Urothelium cell line (cell line): ENCODE data around the gene ZNF497.
"Not testable (repeated sequence)": the region's sequence is repeated elsewhere in the genome, so short reads cannot be mapped to it uniquely, and the experiment has no call there.

ENCODE experiments used
- DNase-seq: peaks from one replicate; pipeline ENCODE4 v3.0.0; 2011; ENCODE audit warnings: low spot score, mixed read lengths
- FAIRE-seq: peaks from 2 replicates; lab custom pipeline; 2011; peaks lifted over from hg19 to GRCh38; lab: Jason Lieb, UNC

Gene ZNF497

DNA sequence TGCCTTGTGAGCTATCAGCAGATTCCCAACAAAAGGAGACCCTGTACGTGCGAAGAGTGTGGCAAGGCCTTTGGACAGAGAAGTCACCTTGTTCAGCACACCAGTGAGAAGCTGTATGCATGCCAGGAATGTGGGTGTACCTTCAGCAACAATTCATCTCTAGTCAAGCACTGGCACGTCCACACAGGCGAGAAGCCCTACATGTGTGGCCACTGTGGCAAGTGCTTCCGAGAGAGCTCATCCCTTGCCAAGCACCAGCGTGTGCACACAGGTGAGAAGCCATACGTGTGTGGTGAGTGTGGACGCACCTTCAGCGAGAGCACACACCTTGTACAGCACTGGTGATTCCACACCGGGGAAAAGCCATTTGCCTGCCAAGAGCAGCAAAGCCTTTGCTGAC lies 43.3 kb downstream of the ZNF497 start:
- FAIRE-seq (no peak), DNase-seq (no peak)

DNA sequence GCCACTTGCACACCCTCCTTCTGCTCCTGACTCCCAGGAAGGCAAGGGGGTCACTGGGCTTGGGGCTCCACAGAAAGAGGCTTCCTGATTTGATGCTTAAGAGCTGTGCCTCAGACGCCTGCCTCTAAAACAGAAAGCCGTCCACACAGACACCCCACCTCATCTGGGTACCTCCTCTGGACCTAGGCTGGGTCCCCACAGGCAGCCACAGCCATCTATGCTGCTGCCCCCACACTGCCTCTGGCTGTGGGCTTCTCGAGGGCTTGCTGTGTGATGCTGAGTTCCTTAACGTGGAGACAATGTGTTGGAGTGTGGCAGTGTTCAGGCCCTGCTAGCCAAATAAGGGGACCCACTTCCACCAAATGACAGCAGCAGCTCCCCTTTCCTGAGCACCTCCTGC lies 44.3 kb downstream of the ZNF497 start:
- no peak for FAIRE-seq
- DNase-seq = no peak

DNA sequence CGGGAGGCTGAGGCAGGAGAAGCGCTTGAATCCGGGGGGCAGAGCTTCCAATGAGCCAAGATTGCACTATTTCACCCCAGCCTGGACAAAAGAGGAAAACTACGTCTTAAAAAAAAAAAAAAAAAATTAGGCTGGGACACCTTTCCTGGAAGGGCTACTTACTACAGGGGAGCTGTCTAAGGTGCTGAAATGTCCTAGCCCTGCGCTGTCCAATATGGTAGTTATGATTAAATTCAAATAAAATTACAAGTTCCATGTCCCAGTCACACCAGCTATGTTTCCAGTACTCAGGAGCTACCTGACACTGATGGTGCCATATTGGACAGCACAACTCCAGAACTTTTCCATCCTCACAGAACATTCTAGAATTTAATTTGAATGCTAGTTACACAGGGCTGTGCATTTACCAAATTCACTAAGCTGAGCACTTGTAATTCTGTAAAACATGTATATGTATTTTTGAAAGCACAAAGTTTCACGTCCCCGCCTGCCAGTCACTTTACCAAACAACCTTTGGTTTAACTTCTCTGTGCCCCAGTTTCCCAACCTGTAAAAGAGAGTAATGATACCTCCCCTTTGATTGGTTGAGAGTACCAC lies 45.0 kb downstream of the ZNF497 start:
- peak; percentile 31 for DNase-seq
- FAIRE-seq = no peak

DNA sequence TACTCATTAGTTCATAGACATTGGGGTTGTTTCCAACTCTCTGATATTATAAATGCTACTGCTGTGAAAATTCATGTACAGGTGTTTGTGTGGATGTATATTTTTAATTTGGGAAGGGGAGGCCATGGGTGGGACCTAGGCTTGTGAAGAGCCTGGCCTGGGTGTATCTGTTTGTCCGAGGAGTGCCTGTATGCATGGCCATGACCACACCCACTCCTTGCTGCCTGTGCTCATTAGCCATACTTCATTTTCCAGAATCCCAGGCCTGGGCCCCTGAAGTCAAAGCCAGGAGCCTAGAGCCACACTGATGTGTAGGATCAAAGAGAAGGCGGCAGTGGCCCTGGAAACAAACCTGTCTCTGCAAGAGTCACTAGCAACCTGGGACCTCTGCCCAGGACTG lies 47.0 kb downstream of the ZNF497 start:
- DNase-seq (no peak), FAIRE-seq (no peak)

DNA sequence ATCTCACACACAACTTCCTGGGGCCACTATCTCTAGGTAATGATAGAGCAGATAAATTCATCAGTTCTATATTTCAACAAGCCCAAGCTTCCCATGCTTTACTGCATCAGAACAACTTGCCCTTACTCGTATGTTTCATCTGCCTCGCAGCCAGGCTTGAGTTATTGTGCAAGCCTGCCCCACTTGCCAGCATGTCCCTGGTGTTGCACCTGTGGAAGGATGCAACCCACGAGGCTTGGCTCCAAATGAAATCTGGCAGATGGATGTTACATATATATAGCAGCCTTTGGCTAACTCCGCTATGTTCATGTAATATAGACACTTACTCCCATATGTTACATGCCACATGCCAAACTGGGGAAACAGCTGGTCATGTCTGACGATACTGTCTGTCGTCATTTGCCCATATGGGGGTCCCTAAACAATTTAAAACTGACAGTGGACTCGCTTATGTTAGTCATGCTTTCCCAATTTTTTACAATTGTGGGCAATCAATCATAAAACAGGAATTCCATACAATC lies 51.1 kb downstream of the ZNF497 start:
- FAIRE-seq (no peak), DNase-seq (no peak)

DNA sequence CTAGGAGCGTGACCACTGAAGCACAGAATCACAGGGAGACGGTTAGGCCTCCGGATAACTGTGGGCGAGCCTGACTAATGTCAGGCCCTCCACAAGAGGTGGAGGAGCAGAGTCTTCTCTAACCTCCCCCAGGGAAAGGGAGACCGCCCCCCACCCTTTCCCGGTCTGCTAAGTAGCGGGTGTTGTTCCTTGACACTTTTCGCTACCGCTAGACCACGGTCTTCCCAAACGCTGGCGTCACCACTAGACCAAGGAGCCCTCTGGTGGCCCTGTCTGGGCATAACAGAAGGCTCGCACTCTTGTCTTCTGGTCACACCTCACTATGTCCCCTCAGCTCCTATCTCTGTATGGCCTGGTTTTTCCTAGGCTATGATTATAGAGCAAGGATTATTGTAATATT lies 51.9 kb downstream of the ZNF497 start:
- not testable (repeated sequence) for DNase-seq, FAIRE-seq

DNA sequence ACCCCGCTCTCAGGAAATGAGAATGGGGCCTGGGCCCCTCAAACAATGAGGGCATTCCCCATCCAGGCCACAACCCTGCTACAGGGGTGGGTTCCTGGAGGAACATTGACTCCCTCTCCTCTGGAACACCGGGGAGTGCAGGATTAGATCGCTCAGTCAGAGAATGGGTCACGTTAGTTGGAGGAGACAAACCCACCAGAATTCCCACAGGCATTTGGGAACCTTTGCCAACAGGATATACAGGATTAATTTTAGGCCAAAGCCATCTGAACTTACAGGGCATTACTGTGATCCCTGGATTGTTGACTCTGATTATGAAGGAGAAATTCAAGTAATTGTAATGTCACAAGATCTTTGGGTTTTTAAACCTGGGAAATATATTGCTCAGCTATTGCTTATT lies 54.8 kb downstream of the ZNF497 start:
- FAIRE-seq (no peak), DNase-seq (no peak)

DNA sequence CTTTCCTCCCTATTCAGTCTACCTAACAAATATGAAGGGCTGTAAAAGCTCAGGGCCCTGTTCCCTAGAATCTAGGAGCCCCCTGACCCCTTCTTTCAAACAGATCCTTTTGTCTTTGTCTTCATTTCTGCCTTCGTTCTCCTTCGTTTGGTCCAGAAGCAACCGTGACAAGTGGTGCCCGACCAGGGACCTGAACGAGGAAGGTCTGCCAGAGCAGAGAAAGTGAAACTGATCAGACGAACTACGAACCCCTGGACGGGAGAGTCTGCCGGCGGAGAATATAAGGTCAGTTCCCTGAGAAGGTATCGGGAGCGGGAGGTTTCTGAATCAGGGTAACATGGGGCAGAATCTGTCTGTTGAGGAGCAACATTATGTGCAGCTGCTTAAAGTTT lies 56.6 kb downstream of the ZNF497 start:
- FAIRE-seq = no peak

DNA sequence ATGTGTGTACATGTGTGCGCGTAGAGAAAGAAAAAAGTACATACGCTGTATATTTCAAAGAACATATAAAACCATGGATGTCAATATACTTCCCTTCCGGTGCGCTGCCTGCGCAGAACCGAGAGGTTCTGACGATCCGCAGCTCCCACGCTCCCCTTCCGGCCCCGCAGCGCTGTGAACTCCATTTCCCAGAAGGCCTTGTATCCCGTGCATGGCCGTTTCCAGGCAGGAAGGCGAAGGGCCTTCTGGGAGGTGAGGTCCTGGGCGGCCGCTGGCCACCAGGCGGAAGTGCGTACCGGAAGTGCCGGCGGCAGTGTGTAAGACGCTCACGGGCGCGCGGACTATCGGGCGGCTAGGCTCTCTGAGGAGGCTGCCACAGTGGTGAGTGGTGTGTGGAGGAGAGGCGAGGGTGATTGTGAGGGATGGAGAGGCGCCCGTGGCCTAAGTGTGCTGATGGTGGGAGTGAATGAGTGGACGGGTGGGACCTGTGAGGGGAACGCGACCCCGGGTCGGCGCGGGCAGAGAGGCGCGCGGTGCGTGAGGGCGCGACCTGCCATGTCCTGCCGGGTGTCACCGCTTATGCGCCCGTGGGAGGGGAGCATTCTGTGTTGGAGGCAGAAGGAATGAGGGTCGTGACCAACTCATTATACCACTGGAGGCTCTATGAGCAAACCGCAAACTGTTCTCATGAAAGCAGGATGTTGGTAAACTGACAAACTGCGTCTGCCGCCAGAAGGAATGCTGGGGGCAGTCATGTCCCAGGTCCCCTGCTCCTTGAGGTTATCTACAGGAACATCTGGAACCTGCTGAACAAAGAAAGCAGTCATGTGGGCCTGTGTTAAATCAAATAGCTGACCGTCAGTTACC lies 57.3 kb downstream of the ZNF497 start, which contains the start of gene ERVK3-1:
Gene ERVK3-1 (plus strand): TSS at position 313 of the 867 bp plus-strand sequence. CDS start 6,792 bp downstream, outside the sequence.
- DNase-seq (peak; percentile 95), FAIRE-seq (peak; percentile 86)

More for the DNA sequence above, 56.6 kb downstream of the ZNF497 start:
- DNase-seq = no peak

DNA sequence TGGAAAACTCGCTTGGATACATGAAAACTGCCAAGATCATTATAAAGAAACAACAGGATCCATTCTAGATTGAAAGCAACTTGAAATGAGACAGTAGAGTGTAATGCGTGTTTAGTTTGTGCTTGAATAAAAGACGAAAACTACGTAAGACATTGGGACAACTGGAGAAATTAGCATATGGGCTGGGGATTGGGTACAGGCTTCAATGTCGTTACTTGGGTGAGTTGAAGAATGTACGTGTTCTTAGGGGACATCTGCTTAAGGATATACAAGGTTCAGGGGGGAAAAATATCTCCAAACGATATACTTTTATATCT lies 57.8 kb downstream of the ZNF497 start:
- DNase-seq = no peak

More for the DNA sequence above, 57.8 kb downstream of the ZNF497 start:
- no peak for FAIRE-seq
